Heart right ventricle (tissue), 16 donors: Measurements from ENCODE around the gene GABRA1. TPM values are rescaled to one million over a fixed set of nuclear protein-coding genes. Genes with fewer than 3 reads are reported as not detected.

Experiments used
- ATAC-seq, 8 donors: fragments of 200-7000 bp; cut with Tn5 transposase; one replicate each; pipeline ENCODE4 v1.9.1; 2020; ENCODE audit warnings: mild to moderate bottlenecking in 8 of 8, moderate library complexity in 8 of 8, moderate number of reproducible peaks in 1 of 8
- DNase-seq, 2 donors: peaks; one replicate each; pipeline ENCODE4 v3.0.0-alpha.2; 2020
- H3K27ac ChIP-seq, 10 donors: fragments of 200-600 bp; sonication (generic) in 2 of 10; one replicate each; pipeline versions ENCODE4 v1.5.0 to v1.8.0; 2020 to 2022; ENCODE audit warnings: mild to moderate bottlenecking in 3 of 10
- H3K27me3 ChIP-seq, 7 donors: fragments of 200-600 bp; one replicate each; pipeline ENCODE4 v1.8.0; 2021 to 2022; ENCODE audit warnings: mild to moderate bottlenecking in 2 of 7
- H3K36me3 ChIP-seq, 9 donors: fragments of 200-600 bp; sonication (generic) in 1 of 9; one replicate each; pipeline versions ENCODE4 v1.5.0 to v1.8.0; 2020 to 2022; ENCODE audit warnings: mild to moderate bottlenecking in 2 of 9
- H3K4me1 ChIP-seq, 9 donors: fragments of 200-600 bp; sonication (generic) in 1 of 9; one replicate each; pipeline versions ENCODE4 v1.5.0 to v1.8.0; 2020 to 2022; ENCODE audit warnings: mild to moderate bottlenecking in 4 of 9
- H3K4me3 ChIP-seq, 10 donors: fragments of 200-600 bp; sonication (generic) in 2 of 10; one replicate each; pipeline versions ENCODE4 v1.5.0 to v1.8.0; 2020 to 2022; ENCODE audit warnings: mild to moderate bottlenecking in 7 of 10, moderate library complexity in 2 of 10
- H3K9me3 ChIP-seq, 11 donors: fragments of 200-600 bp in 10 of 11; sonication (generic) in 2 of 11; one replicate each; pipeline versions ENCODE4 v1.5.0 to v1.8.0; 2013 to 2022; ENCODE audit warnings: mild to moderate bottlenecking in 2 of 11, control low read depth in 1 of 11, moderate library complexity in 1 of 11
- WGBS, 2 donors: extraction: QIAGEN DNeasy Blood & Tissue Kit; methylation state at CpG; one replicate each; pipeline ENCODE4 v1.1.7; 2013; ENCODE audit warnings: inconsistent platforms in 1 of 2; 5-methylcytosine and 5-hydroxymethylcytosine counted together
- intact Hi-C, 10 donors: fragments of 100-400 bp; cut with DNase I; formaldehyde crosslinking; loops; one replicate each; pipeline versions ENCODE4 v1.11.1 to v1.14.2; 2022
- polyA plus RNA-seq, 2 donors: library from polyadenylated mRNA; stranded (reverse); fragments of 200-250 nt; gene quantifications; one replicate each; pipeline ENCODE4 v1.2.3, GENCODE V29; 2013
- total RNA-seq, 10 donors: library from RNA; stranded (reverse); fragmentation: NEBNext Ultra II Directional in 3 of 10; extraction: Animal tissue kit (Norgen Biotek cat#: 25700) in 3 of 10; gene quantifications; one replicate each; pipeline versions ENCODE4 v1.2.1 to v1.2.4, GENCODE V29; 2021 to 2023
- TF ChIP-seq, protein P1 (sequence below), 9 donors: fragments of 200-600 bp; sonication (generic) in 2 of 9; IDR thresholded peaks; one replicate each; pipeline versions ENCODE4 v1.5.0 to v1.8.0; 2021 to 2022; ENCODE audit warnings: antibody characterized with exemption in 9 of 9, mild to moderate bottlenecking in 5 of 9, moderate library complexity in 1 of 9
- donor health status: Arrhythmogenic right ventricular cardiomyopathy.
- donor health status: ischemic (EF 13 %, LVEDD 7.1; RV severe dilation, severe dysfunction).
- donor health status: healthy with polysubstance abuse.
- donor health status: DM: no; HTN: yes; CAD: no.
- donor health status: DM: no; HTN: no; CAD: no.
- donor health status: ischemic (EF 25% LVEDD 6.9; RV normal size, moderate dysfunction).
- donor health status: ischemic (EF 25% LVEDD 5.7; RV mildly dilated, moderate dysfunction).
- donor health status: healthy.
- donor health status: DM: yes; HTN: yes; CAD: no.
- donor health status: Ischemic cardiomyopathy.
- donor health status: ischemic (EF 35%, LVEDD 5.7; RV mildly dilated, moderate dysfunction).
- donor health status: nonischemic (EF 11% LVEDD 7.7; RV severe dilation, severe dysfunction).
- donor health status: DM: yes; HTN: yes; CAD: no.
- donor health status: PGD.
- donor health status: ischemic (EF 29% LVEDD 5.4; RV normal size, mild dysfunction).
- donor health status: nonischemic (EF 23%, LVEDD 6.1; RV moderate dilation, normal function).

GABRA1 gene
- total and polyA plus RNA-seq, 12 donors: not detected

DNA sequence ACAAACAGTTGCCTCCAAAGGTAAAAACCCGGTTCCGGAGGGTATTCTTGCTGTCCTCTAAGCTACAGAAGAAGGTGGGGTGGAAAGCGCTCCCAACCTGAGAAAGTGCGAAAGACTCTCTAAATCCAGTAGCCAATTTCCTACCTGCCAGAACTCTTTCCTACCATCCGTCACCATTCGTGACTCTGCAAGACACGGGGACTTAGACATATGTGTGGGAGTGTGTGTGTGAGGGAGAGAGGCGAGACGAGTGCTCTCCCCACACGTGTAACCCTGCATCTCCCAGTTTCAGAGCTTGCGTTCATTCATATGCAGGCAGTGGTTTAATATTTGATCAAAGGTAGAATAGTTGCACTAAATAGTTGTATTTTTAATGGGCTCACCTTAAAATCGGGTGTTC is 473 bp upstream of the GABRA1 start:
- Histone ChIP-seq H3K9me3 (no peaks in the 10 kb centered on the region), H3K27ac (no peak overlapping the region), H3K27me3 (peaks cover 0 to 56% (median 35%) of the 10 kb centered on the region in 7 donors), H3K36me3 (no peaks in the 10 kb centered on the region), H3K4me1 (no peaks in the 10 kb centered on the region), H3K4me3 (no peak overlapping the region)
- ATAC-seq: no peak
- DNase-seq: no peak
- TF ChIP-seq, protein P1, sequence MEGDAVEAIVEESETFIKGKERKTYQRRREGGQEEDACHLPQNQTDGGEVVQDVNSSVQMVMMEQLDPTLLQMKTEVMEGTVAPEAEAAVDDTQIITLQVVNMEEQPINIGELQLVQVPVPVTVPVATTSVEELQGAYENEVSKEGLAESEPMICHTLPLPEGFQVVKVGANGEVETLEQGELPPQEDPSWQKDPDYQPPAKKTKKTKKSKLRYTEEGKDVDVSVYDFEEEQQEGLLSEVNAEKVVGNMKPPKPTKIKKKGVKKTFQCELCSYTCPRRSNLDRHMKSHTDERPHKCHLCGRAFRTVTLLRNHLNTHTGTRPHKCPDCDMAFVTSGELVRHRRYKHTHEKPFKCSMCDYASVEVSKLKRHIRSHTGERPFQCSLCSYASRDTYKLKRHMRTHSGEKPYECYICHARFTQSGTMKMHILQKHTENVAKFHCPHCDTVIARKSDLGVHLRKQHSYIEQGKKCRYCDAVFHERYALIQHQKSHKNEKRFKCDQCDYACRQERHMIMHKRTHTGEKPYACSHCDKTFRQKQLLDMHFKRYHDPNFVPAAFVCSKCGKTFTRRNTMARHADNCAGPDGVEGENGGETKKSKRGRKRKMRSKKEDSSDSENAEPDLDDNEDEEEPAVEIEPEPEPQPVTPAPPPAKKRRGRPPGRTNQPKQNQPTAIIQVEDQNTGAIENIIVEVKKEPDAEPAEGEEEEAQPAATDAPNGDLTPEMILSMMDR (IDR thresholded peaks at IDR 0.05): no peak
- intact Hi-C loops: no loop called here
- 2 to 3% methylated on average over 12 of the region's 12 CpGs for WGBS, 2 donors

DNA sequence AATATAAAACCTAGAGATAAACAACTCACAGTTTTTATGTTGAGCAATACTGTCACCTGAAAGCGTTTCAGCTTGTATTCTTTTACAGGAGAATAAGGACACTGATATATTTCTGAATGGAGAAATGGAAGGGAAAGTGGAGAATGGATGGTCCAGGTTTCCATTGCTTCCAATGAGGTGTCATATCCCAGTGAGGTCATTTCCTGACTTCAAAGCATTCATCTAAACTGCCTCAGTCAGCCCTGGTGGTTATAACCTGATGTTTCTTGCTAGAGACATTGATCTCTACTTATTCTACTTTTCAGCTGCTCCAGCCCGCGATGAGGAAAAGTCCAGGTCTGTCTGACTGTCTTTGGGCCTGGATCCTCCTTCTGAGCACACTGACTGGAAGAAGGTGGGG is 2.6 kb downstream of the GABRA1 start:
- intact Hi-C loops: no loop called here
- 69 to 77% methylated on average over 3 of the region's 3 CpGs for WGBS, 2 donors

GRCh38 chr5:161851691-161852299 is 3.9 kb downstream of the GABRA1 start:
- DNase-seq (no peak), ATAC-seq (no peak)
- H3K4me1 ChIP-seq: no peaks in the 10 kb centered on the region
- H3K27ac ChIP-seq: no peak overlapping the region
- H3K9me3 ChIP-seq: no peaks in the 10 kb centered on the region
- no peak overlapping the region for H3K4me3 ChIP-seq
- intact Hi-C loops: no loop called here
- TF ChIP-seq, protein P1 (IDR thresholded peaks at IDR 0.05): peak in 3 of 9 donors; percentile 16 to 21 (median 20)
- no peaks in the 10 kb centered on the region for H3K36me3 ChIP-seq
- peaks cover 0 to 45% (median 32%) of the 10 kb centered on the region in 7 donors for H3K27me3 ChIP-seq
- 45 to 51% methylated on average over 2 of the region's 2 CpGs for WGBS, 2 donors

More for the DNA sequence above, 2.6 kb downstream of the GABRA1 start:
- DNase-seq (no peak), ATAC-seq (no peak)
- no peaks in the 10 kb centered on the region for H3K4me1 ChIP-seq
- H3K36me3 ChIP-seq: no peaks in the 10 kb centered on the region
- no peak overlapping the region for H3K27ac ChIP-seq
- no peak overlapping the region for H3K4me3 ChIP-seq
- TF ChIP-seq, protein P1 (IDR thresholded peaks at IDR 0.05): no peak
- peaks cover 0 to 53% (median 35%) of the 10 kb centered on the region in 7 donors for H3K27me3 ChIP-seq
- no peaks in the 10 kb centered on the region for H3K9me3 ChIP-seq

DNA sequence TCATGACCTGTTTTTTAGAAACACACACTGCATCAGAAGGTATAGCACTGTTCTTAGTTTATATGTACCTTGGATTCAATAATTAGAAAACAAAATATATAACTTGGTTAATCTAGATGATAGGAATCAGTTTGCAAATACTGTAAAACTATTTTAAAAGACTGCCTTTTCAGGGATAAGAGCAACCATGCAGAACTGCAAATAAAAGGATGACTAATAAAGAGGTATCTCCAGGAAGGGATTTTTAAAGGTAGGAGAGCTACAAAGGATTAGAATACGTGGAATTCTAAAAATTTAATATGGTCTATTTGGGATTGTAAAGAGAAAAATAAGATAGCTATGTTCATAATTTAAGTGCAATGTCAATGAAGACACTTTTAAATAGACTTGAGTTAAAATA is 9.4 kb downstream of the GABRA1 start:
- H3K4me1 ChIP-seq: no peaks in the 10 kb centered on the region
- DNase-seq (no peak), ATAC-seq (no peak)
- H3K27me3 ChIP-seq: no peaks in the 10 kb centered on the region
- TF ChIP-seq, protein P1 (IDR thresholded peaks at IDR 0.05): no peak
- no peak overlapping the region for H3K27ac ChIP-seq
- H3K4me3 ChIP-seq: no peak overlapping the region
- no peaks in the 10 kb centered on the region for H3K36me3 ChIP-seq
- intact Hi-C loops: no loop called here
- 45 to 57% methylated on average over 1 of the region's 1 CpG for WGBS, 2 donors
- no peaks in the 10 kb centered on the region for H3K9me3 ChIP-seq
